Stromal cell of bone marrow (primary cell): ENCODE results near the gene CAPN5.

ENCODE experiments used
- DNase-seq: peaks from one replicate; pipeline ENCODE4 v3.0.0-alpha.2; 2012; ENCODE audit warnings: low read depth

Gene CAPN5

GRCh38 chr11:77173494-77173893, 106.7 kb downstream of the CAPN5 start:
- DNase-seq, result no peak

GRCh38 chr11:77174559-77174958, 107.8 kb downstream of the CAPN5 start:
- DNase-seq, result no peak

GRCh38 chr11:77175021-77175842, 108.5 kb downstream of the CAPN5 start:
- no peak for DNase-seq
